ELR (cell line): ENCODE measurements around the gene MED17.

Source experiments
- DNase-seq: peaks from one replicate; pipeline ENCODE4 v3.0.0-alpha.2; 2015; ENCODE audit warnings: low read depth

MED17 gene

DNA sequence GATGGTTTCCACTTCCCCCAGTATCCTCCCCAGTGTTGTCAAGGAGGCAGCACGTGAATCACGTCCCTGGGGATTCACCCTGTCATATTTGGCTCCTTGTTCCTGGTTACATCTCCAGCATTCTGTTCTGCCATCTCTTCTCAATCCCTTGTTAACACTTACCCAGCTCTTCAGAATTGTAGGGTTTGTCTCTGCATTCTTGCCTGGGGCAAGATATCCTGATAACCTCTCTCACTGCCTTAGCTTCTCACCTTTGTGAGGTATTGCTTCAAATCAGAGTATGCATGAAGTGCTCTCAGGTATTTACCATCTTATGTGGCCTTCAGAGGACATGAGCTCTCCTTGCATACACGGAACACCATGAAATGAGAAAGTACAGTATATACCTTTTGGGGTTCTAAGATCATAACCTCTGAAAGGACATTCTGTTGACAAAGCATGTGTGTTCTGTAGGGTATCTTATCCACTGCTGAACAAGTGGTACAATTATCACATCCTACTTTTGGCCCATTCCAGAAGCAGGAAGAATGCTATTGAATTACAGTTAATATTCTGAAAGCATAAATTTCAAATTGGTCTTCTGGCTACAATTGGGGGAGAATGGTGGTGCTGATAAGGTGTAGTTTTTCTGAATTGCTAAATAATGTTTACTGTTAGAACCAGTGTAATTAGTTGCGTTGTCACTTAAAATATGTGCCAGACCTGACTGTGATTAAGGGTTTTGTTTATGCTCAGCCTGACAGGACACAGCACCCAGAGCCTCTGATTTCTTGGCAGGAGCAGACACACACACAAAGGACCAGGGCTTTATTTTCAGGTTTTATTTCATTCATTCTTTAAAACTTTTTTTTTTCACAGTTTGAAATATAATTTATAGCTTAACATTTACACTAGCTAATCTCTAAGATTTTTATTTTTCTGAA is 33.6 kb downstream of the MED17 start:
- DNase-seq: no peak

DNA sequence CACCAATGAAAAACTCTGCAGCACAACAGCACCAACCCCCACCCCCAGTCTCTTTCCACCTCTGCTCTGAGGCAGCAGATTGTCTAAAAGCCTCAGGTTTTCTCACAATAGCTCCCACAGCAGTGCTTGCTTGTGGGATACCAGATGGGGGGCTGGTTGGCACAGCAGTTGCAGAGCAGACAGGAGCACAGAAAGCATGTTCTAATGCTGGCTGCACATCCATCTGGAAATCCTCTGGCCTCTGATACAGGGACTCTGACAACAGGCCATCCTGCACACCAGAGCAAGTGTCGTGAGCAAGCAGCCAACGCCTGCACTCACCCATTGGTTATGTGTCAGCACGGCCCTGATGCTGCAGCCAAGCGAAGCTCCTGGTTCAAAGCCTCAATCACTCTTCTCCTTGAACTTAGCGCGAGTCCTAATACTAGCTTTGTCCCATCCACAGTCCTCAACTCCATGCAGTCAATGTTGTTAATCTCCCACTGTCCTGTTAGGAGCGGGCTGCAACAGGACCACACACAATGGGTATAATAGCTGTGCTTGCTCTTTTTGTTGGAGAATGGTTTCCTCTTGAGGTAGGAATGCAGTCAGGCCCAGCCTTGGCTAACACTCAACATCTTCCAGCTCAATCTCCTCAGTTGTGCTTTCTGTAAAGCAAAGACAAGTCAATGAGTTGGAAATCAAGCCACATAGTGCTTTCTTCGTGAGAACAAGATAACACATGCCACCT is 36.0 kb downstream of the MED17 start:
- DNase-seq: no peak

DNA sequence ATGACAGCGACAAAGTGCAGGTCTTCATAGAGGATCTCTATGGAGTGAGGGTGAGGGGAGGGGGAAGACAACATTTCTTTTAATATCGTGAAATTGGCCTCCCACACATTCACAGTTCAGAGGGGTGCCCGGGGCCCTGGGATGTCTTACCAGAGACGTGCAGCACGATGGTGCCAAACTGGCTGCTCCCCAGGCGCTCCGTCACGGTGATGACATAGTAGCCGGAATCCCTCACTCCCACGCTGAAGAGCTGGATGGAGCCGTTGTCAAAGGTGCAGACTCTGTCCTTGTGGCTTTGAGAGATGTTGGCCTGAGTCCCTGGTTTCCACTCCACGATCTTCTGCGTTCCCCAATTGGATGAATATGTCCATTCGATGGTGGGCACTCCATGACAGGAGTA is 36.8 kb downstream of the MED17 start:
- DNase-seq: no peak

DNA sequence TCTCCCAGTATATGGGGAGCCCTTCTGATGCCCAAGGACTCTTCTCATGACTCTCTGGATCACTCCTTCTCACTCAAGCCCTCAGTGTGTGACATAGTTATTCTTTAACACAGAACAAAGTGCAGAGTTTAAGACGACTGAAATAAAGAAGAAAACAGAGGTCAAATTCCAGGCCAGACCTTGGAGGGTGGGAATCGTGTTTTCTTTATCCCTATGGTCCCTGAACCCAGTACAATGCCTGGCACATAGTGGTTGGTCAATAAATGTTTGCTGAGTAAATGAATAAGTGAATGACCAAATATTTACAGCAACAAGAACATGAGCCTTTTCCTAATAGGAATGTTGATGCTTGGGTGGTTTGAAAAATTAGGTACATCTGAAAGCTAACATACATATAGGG is 37.5 kb downstream of the MED17 start:
- DNase-seq: no peak

DNA sequence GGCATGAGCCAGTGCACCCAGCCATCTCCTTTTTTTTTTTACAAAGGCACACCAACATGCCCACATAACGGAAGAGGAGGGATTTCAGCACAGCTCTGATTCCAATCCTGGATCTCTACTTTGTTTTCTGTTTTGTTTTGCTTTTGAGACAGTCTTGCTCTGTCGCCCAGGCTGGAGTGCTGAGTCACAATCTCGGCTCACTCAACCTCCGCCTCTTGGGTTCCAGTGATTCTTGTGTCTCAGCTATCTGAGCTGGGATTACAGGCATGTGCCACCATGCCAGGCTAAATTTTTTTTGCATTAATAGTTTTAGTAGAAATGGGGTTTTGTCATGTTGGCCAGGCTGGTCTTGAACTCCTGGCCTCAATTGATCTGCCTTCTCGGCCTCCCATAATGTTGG is 38.3 kb downstream of the MED17 start:
- peak; percentile 20 for DNase-seq

DNA sequence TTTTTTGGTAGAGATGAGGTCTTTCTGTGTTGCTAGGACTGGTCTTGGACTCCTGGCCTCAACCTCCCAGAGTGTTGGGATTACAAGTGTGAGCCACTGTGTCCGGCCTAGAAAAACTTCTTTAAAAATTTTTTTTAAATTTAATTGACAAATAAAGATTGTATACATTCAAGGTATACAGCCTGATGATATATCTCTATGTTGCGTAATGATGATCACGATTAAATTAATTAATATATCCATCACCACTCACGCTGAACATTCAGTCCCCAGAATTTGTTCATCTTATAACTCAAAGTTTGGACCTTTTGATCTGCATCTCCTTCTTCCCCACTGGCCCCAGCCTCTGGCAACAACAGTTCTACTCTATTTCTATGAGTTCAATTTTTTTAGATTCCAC is 39.1 kb downstream of the MED17 start:
- no peak for DNase-seq

DNA sequence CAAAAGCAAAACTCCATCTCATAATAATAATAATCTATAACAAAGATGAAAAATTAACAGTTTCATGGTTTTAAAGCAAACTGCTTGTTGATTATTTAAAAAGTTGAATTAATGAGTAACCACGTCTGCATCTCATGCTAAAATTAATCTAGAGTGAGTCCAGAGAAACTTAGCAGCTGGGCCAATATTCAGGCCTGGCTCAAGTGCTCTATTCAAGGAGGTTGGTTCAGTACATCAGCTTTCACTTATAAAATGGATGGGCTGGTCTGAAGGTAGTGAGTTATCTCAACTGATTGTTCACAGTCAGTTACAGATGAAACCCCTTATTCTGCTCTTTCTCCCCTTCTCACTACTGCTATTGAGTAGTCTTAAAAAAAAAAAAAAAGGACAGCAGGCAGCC is 43.3 kb downstream of the MED17 start:
- DNase-seq: no peak

DNA sequence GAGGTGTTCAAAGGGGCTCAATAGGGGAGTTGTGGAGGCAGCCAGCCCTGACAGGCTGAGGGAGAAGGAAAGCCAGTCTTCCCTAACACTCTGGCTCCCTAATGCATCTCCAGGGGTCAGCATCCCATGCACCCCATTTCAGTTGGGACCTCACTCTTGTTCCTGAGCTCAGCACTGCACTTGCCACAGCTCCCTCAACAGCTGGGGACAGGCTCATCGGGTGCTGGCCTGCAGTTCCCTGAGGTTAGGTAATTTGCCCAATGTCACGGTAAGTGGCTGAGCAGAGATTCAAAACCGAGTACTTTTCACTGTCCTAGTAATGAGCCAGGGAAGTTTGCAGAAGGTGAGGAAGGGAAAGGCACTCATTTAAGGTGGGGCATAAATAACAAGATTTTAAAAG is 45.5 kb downstream of the MED17 start:
- no peak for DNase-seq

DNA sequence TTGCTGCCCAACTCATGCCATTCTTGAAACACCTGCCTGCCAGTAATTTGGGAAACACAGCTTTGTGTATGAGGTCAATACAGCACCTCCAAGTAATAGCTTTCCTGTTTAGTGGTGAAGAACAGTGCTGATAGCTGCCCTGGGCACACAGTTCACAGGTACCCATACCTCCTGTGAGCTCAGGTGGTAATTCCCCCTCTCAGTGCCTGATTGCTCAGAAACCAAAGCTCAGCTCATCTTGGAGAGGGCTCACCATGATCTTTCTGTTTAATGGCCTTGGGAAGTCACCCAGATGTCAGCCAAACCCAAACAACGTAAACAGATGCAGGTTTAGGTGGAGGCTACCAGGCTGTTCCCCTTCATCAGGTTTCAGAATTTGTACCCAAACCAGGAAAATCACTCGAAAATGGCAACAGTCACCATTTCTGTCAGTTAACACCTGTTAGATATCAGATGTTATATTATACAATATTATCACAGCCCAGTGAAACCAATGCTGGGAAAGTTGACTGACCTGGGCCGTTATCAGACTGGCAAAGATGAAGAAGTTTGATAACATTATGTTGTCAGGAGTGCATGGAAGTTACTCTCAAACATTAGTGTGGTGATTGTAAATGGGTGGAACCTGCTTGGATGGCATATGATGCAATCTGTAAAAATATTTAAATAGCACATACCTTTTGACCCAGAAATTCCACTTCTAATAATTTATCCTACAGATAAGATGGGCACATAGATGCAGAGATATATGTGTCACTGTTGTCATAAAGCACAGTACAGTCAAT is 47.5 kb downstream of the MED17 start:
- DNase-seq: no peak

DNA sequence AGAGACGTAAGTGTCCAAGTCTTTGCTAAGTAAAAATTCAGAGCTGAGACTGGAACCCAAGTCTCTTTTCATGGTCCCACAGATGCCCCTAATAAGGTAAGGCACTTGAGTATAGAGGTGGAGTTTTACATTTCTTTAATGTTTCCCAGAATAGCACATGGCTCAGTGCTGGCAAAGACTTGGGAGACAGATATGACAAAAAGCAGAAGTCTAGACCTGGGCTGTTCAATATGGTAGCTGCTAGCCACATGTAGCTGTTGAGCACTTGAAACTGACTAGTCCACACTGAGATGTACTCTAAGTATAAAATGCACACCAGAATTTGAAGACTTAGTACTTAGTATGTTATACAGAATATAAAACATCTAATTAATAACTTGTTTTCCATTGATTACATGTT is 48.7 kb downstream of the MED17 start:
- no peak for DNase-seq

DNA sequence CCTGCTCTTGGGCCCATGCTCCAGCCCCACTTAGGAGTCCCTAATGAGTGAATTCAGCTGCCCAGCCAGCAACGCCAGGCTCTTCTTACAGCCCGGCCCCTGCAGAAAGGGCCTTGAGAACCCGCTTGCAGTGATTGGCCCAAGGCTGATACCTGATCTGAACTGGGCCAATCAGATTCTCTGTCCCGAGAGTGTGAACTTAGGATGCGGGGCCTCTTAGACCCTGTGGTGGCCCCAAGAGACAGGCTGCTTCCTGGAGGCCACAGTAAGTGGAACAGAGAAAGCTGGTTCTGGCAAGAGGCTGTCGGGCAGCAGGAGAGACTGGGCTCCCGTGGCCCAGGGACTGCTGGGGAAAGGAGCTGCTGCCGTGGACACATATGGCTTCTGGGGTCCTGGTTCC is 54.9 kb downstream of the MED17 start:
- no peak for DNase-seq

DNA sequence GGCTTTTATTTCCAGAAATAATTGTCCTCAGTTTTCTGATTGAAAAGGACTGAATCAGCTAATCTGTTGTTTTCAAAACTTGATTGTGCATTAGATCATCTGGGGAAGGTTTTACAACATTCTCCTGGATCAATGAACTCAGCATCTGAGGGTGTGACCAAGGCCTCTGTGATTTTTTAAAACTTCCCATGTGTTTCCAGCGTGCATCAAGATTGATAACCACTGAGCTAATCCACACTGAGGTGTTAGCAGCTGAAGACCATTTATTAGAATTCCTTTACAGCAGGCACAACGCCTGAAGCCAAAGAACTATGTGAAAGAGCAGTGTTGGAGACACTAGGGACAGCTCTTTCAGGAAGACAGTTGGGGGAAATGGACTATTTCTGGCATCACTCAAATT is 56.1 kb downstream of the MED17 start:
- no peak for DNase-seq

DNA sequence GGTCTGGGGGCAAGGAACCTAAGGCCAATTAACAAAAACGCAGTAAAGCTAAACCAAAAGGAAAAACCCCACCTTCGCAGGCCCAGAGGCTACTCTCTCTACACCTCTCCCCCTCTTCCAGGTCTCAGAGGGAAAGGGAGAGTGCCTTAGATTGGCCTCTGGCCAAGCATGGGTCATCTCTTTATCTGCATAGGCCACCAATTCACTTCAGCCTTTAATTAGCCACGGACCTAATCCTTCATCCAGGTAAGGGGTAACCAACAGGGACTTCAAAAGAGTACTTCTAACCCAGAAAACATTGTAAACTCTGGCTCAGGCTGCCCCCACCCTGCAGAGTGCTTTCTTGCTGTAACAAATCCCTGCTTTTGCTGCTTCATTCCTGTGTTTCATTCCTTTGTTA is 56.9 kb downstream of the MED17 start:
- no peak for DNase-seq

DNA sequence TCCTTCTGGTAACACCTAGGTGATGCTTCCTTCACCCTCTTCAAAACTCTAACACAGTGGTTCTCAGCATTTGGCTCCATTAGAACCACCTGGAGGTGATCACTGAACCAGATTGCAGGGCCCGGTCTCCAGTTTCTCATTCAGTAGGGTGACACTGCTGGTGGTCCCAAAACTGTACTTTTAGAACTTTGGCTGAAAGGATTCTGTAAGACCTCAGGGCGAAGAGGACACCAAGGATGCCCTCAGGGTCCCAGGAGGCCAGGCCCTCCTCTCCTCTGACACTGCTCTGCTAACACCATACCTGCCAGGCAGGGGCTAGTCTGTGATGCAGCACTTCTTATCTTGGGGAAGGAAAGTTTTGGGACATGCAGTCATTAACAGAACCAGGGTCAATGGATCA is 57.4 kb downstream of the MED17 start:
- no peak for DNase-seq

DNA sequence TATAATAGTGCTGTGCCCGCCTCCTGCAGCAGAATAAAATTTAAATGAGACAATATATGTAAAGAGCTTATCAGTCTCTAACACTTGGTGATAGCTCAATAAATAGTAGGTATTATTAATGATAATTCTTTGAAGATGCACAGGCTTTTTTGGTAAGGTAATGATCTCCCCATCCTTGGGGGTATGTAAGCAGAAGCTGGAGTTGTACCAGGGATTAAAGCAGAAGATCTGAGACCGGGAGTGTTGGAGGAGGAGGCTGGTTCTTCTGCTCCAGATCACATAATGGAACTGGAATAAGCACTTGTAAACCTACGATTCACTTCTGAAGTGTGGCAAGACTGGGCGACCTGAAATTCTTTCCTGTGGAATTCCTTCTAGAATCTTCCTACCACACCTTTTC is 58.0 kb downstream of the MED17 start:
- DNase-seq: no peak

DNA sequence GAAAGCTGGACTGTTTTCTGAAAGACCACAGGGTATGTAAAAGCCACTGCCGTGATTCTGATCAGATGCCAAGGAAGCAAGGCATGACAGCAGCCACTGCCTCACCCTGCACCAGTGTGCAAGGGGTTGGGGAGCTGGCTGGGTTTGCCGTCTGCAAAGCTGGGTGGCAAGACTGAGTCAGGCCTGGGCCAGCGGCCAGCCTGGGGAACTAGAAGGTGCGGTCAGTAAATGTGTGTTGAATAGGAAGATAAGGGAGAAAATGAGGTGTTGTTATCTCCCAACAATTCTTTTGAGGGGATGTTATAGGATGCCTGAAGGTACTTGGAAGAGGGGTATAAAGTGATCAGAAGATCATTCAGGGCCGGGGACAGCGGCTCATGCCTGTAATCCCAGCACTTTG is 58.4 kb downstream of the MED17 start:
- peak; percentile 57 for DNase-seq

DNA sequence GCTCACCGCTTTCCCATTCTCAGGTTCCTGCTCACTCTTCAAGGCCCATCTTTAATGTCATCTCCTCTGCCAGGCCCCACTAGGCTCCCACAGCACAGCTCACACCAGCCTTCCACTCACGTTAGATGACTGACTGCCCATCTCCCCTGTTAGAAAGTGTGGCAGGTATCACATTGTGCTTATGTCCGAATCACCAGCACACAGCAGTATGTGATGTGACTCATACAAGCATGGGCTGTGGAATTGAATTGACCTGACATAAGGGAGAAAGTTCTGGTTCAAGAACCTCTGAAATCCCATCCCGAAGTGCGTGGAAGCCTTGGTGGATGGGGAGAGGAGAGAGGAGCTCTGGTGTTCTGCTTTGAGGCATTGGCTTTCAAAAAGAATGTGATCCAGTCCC is 59.8 kb downstream of the MED17 start:
- peak; percentile 24 for DNase-seq

DNA sequence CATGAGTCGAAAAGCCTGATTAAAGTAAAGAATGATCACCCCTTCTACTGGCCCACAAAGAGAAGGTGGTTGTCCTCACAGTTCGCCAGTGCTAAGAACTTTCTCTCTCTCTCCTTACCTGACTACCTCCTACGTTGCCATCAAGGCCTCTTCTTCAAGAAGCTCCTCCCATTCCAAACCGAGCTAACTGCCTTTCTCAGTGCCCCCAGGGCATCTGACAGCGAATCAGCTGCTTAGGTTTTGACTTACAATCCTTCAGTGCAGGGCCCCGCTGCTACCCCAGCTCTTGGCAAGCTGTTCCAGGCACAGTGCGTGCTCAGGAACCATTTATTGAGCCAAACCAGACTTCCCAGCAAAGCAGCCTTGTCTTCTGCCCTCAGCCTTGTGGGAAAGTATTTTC is 60.5 kb downstream of the MED17 start:
- DNase-seq: peak; percentile 11

DNA sequence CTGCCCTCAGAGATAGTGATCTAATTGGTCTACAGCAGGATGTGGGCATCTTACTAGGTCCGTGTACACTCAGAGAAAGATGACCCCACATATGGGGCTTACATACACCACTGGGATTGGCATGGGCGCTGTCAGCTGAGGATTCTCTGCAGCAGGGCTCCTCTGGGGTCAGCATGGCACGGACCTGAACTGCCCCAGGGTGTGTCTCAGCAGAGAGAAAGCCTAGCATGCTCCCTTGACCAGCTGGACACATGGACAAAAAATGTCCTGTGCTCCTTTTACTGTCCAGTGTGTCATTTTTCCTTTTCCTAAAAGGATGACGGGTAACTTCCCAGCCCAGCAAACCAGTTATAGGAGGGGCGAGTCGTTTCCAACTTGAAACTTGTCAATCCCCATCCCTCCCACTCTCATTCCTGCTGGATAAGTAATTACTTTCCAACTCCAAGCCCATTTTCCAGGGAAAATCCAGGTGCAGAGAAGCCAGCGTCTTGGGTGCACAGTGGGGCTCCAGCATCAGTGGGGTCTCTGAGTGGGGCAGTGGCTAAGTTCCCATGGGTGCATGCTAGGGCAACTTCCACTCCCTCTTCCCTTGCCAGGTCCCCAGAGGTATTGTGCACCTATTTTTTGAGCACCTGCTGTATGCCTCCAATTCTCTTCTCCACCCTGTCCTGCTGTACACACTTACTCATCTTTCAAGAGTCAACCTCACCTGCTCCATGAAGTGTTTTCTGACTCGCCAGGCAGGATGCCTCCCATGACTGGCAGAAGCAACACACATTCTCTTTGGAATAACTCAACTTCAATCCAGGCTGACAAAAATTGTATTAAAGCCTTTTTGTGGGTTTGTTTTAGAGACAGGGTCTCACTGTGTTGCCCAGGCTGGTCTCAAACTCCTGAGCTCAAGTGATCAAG is 61.4 kb downstream of the MED17 start:
- peak; percentile 62 for DNase-seq

DNA sequence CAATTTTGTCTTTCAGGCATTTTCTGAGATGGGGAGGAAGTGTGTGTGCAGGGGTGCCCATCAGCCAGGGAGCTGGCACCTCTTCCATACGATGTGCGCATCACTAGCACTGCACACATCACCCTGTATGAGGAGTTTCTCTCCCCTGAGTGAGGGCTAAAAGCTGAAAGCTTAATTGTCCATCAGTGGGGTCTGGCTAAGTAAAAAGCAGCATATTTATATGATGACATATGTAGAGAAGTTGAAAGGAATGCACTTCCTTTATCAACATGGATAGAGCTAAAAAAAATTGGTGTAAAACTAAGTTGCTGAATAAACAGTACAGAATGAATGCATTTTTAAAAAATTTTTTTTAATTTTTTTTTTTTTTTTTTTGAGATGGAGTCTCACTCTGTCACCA is 62.3 kb downstream of the MED17 start:
- peak; percentile 47 for DNase-seq

DNA sequence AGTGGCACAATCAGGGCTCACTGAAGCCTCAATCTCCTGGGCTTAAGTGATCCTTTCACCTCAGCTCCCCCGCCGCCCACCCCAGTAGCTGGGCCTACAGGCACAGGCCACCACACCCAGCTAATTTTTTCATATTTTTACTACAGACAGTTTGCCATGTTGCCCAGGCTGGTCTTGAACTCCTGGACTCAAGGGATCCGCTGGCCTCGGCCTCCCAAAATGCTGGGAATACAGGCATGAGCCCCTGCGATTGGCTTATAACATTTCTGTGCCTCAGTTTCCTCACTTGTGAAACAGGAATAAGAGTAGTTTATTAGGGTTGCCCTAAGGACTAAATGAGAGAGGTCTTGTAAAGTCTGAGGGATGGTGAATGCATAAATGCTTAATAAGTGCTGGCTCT is 65.1 kb downstream of the MED17 start:
- no peak for DNase-seq
